GM12878 (cell line): ENCODE measurements around the gene PRKN. TPM values are rescaled to one million over a fixed set of nuclear protein-coding genes. Genes with fewer than 3 reads are reported as not detected.

Experiments used
- ATAC-seq: fragments of 200-7000 bp; cut with Tn5 transposase; 3 replicates; pipeline ENCODE4 v1.9.1; 2020; ENCODE audit warnings: mild to moderate bottlenecking, moderate library complexity
- BruUV-seq: library from RNA; stranded (reverse); fragments of 400-500 nt; replicated peaks from 2 replicates; lab custom pipeline; 2021; lab: Mats Ljungman, UMichigan
- CTCF ChIA-PET: fragments of 300-600 bp; sonication (Branson Sonifier 250); formaldehyde crosslinking; extraction: SDS; loops from one replicate; lab custom pipeline; 2021; ENCODE audit warnings: inconsistent platforms; lab: Yijun Ruan, JAX
- POLR2A ChIA-PET: fragments of 350-600 bp; formaldehyde crosslinking; extraction: SDS; loops from one replicate; lab custom pipeline; 2021; ENCODE audit warnings: inconsistent platforms; lab: Charles Lee
- RAD21 ChIA-PET: fragments of 300-600 bp; sonication (Branson Sonifier 250); formaldehyde crosslinking; loops from one replicate; lab custom pipeline; 2023; ENCODE audit warnings: antibody characterized with exemption; ENCODE audit not compliant: unreplicated experiment; lab: Charles Lee
- SMC1A ChIA-PET: fragments of 300-600 bp; sonication (Branson Sonifier 250); formaldehyde crosslinking; loops from one replicate; lab custom pipeline; 2023; ENCODE audit not compliant: unreplicated experiment, uncharacterized antibody; lab: Charles Lee
- DNase-seq: peaks from one replicate; pipeline ENCODE4 v3.0.0-alpha.2; 2011; ENCODE audit warnings: low read depth, low spot score
- FAIRE-seq: peaks from 3 replicates; lab custom pipeline; 2011; peaks lifted over from hg19 to GRCh38; lab: Jason Lieb, UNC
- H2AFZ ChIP-seq: 2 replicates; pipeline ENCODE4 v1.6.0; 2011; ENCODE audit warnings: low read depth, low read length, control low read depth; ENCODE audit not compliant: control insufficient read depth
- H3K27ac ChIP-seq: 2 replicates; pipeline ENCODE4 v1.5.1; 2011; ENCODE audit warnings: control low read depth; ENCODE audit not compliant: control insufficient read depth, insufficient read depth
- H3K27me3 ChIP-seq, 2 experiments: replicated peaks in 1 of 2; 2 replicates each; pipeline versions ENCODE4 v1.6.0 to v1.6.1; 2011; ENCODE audit warnings: low read length in 1 of 2; ENCODE audit not compliant: control insufficient read depth in 2 of 2, insufficient read depth in 2 of 2
- H3K36me3 ChIP-seq, 2 experiments: 2 replicates each; pipeline ENCODE4 v1.5.1; 2011; ENCODE audit warnings: low read length in 1 of 2; ENCODE audit not compliant: control insufficient read depth in 2 of 2, insufficient read depth in 2 of 2
- H3K4me1 ChIP-seq: 2 replicates; pipeline ENCODE4 v1.6.1; 2011; ENCODE audit warnings: mild to moderate bottlenecking, low read length, moderate library complexity, mixed read lengths; ENCODE audit not compliant: control insufficient read depth, insufficient read depth
- H3K4me2 ChIP-seq: 2 replicates; pipeline ENCODE4 v1.6.0; 2011; ENCODE audit warnings: control low read depth; ENCODE audit not compliant: control insufficient read depth, insufficient read depth
- H3K4me3 ChIP-seq: fragments of 200-600 bp; sonication (generic); 2 replicates; pipeline ENCODE4 v1.5.1; 2016
- H3K79me2 ChIP-seq: 2 replicates; pipeline ENCODE4 v1.6.0; 2011; ENCODE audit warnings: low read length; ENCODE audit not compliant: control insufficient read depth, insufficient read depth
- H3K9ac ChIP-seq: 2 replicates; pipeline ENCODE4 v1.8.0; 2011; ENCODE audit warnings: low read length, control low read depth, mixed read lengths; ENCODE audit not compliant: control insufficient read depth, insufficient read depth
- H3K9me3 ChIP-seq: replicated peaks from 3 replicates; pipeline ENCODE4 v1.5.1; 2011; ENCODE audit warnings: mild to moderate bottlenecking, low read length; ENCODE audit not compliant: control insufficient read depth, insufficient read depth
- H4K20me1 ChIP-seq: 2 replicates; pipeline ENCODE4 v1.6.0; 2011; ENCODE audit not compliant: control insufficient read depth, insufficient read depth
- NFIC ChIP-seq: IDR thresholded peaks from 2 replicates; pipeline ENCODE4 v1.6.1; 2012; ENCODE audit warnings: low read depth, mild to moderate bottlenecking, inconsistent platforms, low read length, moderate library complexity
- NR2C2 ChIP-seq: IDR thresholded peaks from 2 replicates; pipeline ENCODE4 v1.6.1; 2011; ENCODE audit warnings: borderline replicate concordance, low read depth; ENCODE audit not compliant: control insufficient read depth, insufficient read length
- RELA ChIP-seq: fragments of 450-650 bp; IDR thresholded peaks from 2 replicates; pipeline ENCODE4 v1.8.0; 2014; ENCODE audit warnings: borderline replicate concordance; ENCODE audit not compliant: partially characterized antibody
- STAT1 ChIP-seq: fragments of 450-650 bp; conservative IDR thresholded peaks from 2 replicates; pipeline ENCODE4 v1.6.1; 2014; ENCODE audit warnings: antibody characterized with exemption, mild to moderate bottlenecking
- WGBS: methylation state at CpG from one replicate; pipeline ENCODE4 v1.1.6; 2016; ENCODE audit warnings: low lambda C conversion rate; ENCODE audit not compliant: insufficient replicate concordance, insufficient coverage; ENCODE audit errors: missing lambda C conversion rate; 5-methylcytosine and 5-hydroxymethylcytosine counted together
- in situ Hi-C: fragments of 300-500 bp; cut with MboI; formaldehyde crosslinking; loops from 9 replicates; pipeline ENCODE4 v1.14.3; 2018; ENCODE audit warnings: mixed read lengths
- intact Hi-C: fragments of 100-400 bp; cut with micrococcal nuclease; formaldehyde crosslinking; loops from one replicate; pipeline ENCODE4 v1.14.2; 2022; ENCODE audit not compliant: unreplicated experiment
- polyA plus RNA-seq, 11 experiments: library from polyadenylated mRNA; depleted of rRNA in 4 of 11; unstranded in 6 of 11; stranded (reverse) in 5 of 11; fragments of >200 nt; fragmentation: Nextera tagmentation in 4 of 11; fragmentation: Illumina TruSeq in 1 of 11; extraction: Ambion mirVana in 4 of 11; extraction: Trizol in 1 of 11; gene quantifications; 1 replicate in 1 of 11; 2 replicates in 10 of 11; pipeline versions ENCODE4 v1.2.1 to v1.2.3, GENCODE V29; 2011 to 2016; ENCODE audit warnings: inconsistent platforms in 2 of 11, missing spikeins in 2 of 11, low read depth in 1 of 11
- total RNA-seq, 4 experiments: library from RNA; depleted of rRNA in 3 of 4; stranded (reverse); fragments of >200 nt in 3 of 4; fragmentation: Illumina TruSeq in 1 of 4; extraction: Trizol in 1 of 4; gene quantifications; 2 replicates each; pipeline versions ENCODE4 v1.2.1 to v1.2.3, GENCODE V29; 2013 to 2021
- TF ChIP-seq, protein P1 (sequence below): IDR thresholded peaks from 2 replicates; pipeline ENCODE4 v1.6.1; 2012; ENCODE audit warnings: improper control_type of control experiment, low read depth, low read length; ENCODE audit not compliant: insufficient replicate concordance

Gene PRKN
- total and polyA plus RNA-seq, 10 of the 15 experiments (the other 5 are each of a cell fraction or from before 2014, with no cell fraction given): 0.06 to 0.09 TPM; not detected in 8

DNA sequence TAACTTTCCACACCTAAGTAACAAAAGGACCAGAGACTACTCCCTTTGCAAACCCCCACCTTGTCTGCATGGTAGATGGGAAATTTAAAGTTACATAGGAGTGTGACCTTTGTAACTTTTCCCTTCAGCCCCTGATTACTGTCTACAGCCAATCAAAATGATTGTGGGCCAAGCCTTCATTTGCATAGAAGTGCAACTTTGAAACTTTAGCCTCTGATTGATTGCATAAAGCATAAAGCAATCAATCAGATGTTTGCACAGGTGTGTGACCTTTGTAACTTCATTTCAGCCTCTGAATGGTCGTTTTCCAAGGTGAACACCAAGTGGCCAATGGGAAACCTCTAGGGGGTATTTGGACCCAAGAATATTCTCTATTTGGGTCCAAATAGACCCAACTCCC, 46.1 kb downstream of the PRKN start:
- Histone ChIP-seq H3K79me2 (no peaks in the 10 kb centered on the region), H3K27me3 (no peaks in the 10 kb centered on the region), H3K4me3 (no peak overlapping the region), H3K9me3 (no peaks in the 10 kb centered on the region), H3K9ac (no peak overlapping the region), H3K4me1 (no peaks in the 10 kb centered on the region), H4K20me1 (no peaks in the 10 kb centered on the region), H3K4me2 (no peak overlapping the region), H2AFZ (no peak overlapping the region), H3K27ac (no peak overlapping the region), H3K36me3 (no peaks in the 10 kb centered on the region)
- ChIA-PET RAD21 (no interaction called here), SMC1A (no interaction called here), POLR2A (no interaction called here), CTCF (no interaction called here)
- 0% methylated on average over 1 of the region's 1 CpG for WGBS
- FAIRE-seq (no peak), DNase-seq (no peak), ATAC-seq (no peak)
- no peak for TF ChIP-seq NR2C2
- TF ChIP-seq RELA: no peak
- TF ChIP-seq STAT1: no peak
- TF ChIP-seq NFIC: no peak
- TF ChIP-seq, protein P1, sequence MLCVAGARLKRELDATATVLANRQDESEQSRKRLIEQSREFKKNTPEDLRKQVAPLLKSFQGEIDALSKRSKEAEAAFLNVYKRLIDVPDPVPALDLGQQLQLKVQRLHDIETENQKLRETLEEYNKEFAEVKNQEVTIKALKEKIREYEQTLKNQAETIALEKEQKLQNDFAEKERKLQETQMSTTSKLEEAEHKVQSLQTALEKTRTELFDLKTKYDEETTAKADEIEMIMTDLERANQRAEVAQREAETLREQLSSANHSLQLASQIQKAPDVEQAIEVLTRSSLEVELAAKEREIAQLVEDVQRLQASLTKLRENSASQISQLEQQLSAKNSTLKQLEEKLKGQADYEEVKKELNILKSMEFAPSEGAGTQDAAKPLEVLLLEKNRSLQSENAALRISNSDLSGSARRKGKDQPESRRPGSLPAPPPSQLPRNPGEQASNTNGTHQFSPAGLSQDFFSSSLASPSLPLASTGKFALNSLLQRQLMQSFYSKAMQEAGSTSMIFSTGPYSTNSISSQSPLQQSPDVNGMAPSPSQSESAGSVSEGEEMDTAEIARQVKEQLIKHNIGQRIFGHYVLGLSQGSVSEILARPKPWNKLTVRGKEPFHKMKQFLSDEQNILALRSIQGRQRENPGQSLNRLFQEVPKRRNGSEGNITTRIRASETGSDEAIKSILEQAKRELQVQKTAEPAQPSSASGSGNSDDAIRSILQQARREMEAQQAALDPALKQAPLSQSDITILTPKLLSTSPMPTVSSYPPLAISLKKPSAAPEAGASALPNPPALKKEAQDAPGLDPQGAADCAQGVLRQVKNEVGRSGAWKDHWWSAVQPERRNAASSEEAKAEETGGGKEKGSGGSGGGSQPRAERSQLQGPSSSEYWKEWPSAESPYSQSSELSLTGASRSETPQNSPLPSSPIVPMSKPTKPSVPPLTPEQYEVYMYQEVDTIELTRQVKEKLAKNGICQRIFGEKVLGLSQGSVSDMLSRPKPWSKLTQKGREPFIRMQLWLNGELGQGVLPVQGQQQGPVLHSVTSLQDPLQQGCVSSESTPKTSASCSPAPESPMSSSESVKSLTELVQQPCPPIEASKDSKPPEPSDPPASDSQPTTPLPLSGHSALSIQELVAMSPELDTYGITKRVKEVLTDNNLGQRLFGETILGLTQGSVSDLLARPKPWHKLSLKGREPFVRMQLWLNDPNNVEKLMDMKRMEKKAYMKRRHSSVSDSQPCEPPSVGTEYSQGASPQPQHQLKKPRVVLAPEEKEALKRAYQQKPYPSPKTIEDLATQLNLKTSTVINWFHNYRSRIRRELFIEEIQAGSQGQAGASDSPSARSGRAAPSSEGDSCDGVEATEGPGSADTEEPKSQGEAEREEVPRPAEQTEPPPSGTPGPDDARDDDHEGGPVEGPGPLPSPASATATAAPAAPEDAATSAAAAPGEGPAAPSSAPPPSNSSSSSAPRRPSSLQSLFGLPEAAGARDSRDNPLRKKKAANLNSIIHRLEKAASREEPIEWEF: no peak
- BruUV-seq: no TSS peak
- intact Hi-C loops (no loop called here), in situ Hi-C loops (no loop called here)
